ENCODE data around the gene EGFR. TPM values are rescaled to one million over a fixed set of nuclear protein-coding genes. Genes with fewer than 3 reads are reported as not detected.
A peak's percentile ranks its signal among the peaks of the same experiment; 100 is the strongest.

EGFR gene
- total and polyA plus RNA-seq, 11 donors, result 2.3 to 29.6 (median 7.0) TPM

DNA sequence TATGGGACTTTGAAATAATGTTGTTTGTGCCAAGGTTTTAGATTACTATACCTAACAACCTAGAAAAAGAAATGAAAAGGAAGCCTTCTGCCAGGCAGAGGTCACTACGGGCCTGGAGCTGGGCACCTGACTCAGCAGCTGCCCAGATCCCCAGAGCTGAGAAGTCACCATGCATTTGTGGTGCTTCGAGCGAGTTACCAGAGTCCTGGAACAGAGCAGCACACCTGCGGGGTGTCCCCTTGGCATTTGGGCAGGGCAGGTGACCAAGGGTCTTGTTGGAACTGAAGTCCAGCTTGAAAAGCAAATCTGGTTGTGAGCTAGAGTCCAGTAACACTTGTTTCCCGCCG lies 25.5 kb downstream of the EGFR start:
- Histone ChIP-seq H3K4me3 (no peak overlapping the region), H3K27ac (peak overlapping the region in 1 of 12 donors; percentile 72), H3K27me3 (no peaks in the 10 kb centered on the region), H3K9me3 (no peaks in the 10 kb centered on the region), H3K4me1 (peaks cover 0 to 15% (median 4%) of the 10 kb centered on the region in 12 donors), H3K36me3 (no peaks in the 10 kb centered on the region)
- intact Hi-C loops (cut with DNase I), result no loop called here
- no peak for TF ChIP-seq POLR2A (IDR thresholded peaks at IDR 0.05)
- TF ChIP-seq, protein P1, sequence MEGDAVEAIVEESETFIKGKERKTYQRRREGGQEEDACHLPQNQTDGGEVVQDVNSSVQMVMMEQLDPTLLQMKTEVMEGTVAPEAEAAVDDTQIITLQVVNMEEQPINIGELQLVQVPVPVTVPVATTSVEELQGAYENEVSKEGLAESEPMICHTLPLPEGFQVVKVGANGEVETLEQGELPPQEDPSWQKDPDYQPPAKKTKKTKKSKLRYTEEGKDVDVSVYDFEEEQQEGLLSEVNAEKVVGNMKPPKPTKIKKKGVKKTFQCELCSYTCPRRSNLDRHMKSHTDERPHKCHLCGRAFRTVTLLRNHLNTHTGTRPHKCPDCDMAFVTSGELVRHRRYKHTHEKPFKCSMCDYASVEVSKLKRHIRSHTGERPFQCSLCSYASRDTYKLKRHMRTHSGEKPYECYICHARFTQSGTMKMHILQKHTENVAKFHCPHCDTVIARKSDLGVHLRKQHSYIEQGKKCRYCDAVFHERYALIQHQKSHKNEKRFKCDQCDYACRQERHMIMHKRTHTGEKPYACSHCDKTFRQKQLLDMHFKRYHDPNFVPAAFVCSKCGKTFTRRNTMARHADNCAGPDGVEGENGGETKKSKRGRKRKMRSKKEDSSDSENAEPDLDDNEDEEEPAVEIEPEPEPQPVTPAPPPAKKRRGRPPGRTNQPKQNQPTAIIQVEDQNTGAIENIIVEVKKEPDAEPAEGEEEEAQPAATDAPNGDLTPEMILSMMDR (IDR thresholded peaks at IDR 0.05), result no peak
- ATAC-seq (no peak), DNase-seq (no peak)
- 81 to 97% (median 97%) methylated on average over 6 of the region's 6 CpGs for WGBS, 4 donors

- H3K36me3 ChIP-seq, result no peaks in the 10 kb centered on the region
- intact Hi-C loops (cut with DNase I), result no loop called here
- peak overlapping the region in 1 of 12 donors; percentile 72 for H3K27ac ChIP-seq
- TF ChIP-seq, protein P1 (IDR thresholded peaks at IDR 0.05), result no peak
- no peak for TF ChIP-seq POLR2A (IDR thresholded peaks at IDR 0.05)
- 57 to 77% (median 65%) methylated on average over 5 of the region's 5 CpGs for WGBS, 4 donors
- ATAC-seq (peak in 1 of 4 donors; percentile 45), DNase-seq (no peak)
- no peak overlapping the region for H3K4me3 ChIP-seq
- peaks cover 0 to 15% (median 4%) of the 10 kb centered on the region in 12 donors for H3K4me1 ChIP-seq
- no peaks in the 10 kb centered on the region for H3K27me3 ChIP-seq
- no peaks in the 10 kb centered on the region for H3K9me3 ChIP-seq
These were observed 26.0 kb downstream of the EGFR start for GRCh38 chr7:55044791-55045190.

GRCh38 chr7:55046582-55047342 lies 27.9 kb downstream of the EGFR start:
- H3K4me1 ChIP-seq, result peaks cover 0 to 18% (median 4%) of the 10 kb centered on the region in 12 donors

DNA sequence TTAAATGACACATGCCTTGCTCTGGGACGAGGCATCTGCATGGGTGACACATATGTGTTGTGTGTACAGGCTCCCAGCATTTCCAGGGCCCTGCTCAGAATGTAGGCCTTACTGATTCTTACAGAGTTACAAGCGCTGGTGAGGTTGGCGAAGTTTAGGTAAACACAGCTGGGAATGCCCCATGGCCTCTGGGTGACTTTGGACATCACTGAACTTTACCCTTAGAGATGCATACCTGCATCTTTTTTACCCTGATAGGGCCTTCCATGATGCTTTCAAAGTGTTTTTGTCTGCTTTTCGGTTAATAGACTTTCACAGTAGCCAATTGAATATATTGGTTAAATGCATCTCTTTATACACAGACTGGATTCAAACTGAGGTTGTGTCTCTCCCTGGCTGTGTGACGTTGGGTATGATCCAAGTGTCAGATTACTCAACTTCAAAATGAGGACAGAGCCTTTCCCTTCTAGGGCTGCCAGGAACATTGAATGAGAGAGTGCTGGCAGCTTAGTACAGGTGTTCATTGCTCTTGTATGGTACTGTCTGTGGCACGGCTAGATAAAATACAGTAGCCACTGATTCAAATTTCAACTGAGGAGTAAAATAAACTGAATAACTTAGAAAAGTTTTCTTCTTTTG lies 29.5 kb downstream of the EGFR start:
- no peak overlapping the region for H3K27ac ChIP-seq
- no peak for DNase-seq
- H3K9me3 ChIP-seq, result no peaks in the 10 kb centered on the region
- peaks cover 0 to 28% (median 10%) of the 10 kb centered on the region in 12 donors for H3K4me1 ChIP-seq
- H3K4me3 ChIP-seq, result no peak overlapping the region
- 74 to 81% (median 76%) methylated on average over 6 of the region's 6 CpGs for WGBS, 4 donors
- peak; percentile 52 to 65 (median 56) for ATAC-seq
- no peaks in the 10 kb centered on the region for H3K36me3 ChIP-seq
- intact Hi-C loops (cut with DNase I), result no loop called here
- no peaks in the 10 kb centered on the region for H3K27me3 ChIP-seq
- TF ChIP-seq, protein P1 (IDR thresholded peaks at IDR 0.05), result no peak
- no peak for TF ChIP-seq POLR2A (IDR thresholded peaks at IDR 0.05)

More at GRCh38 chr7:55046582-55047342, 27.9 kb downstream of the EGFR start:
- DNase-seq, result no peak
- intact Hi-C loops (cut with DNase I), result no loop called here
- TF ChIP-seq, protein P1 (IDR thresholded peaks at IDR 0.05), result no peak
- TF ChIP-seq POLR2A (IDR thresholded peaks at IDR 0.05), result no peak
- no peak for ATAC-seq
- no peaks in the 10 kb centered on the region for H3K36me3 ChIP-seq
- no peak overlapping the region for H3K4me3 ChIP-seq
- 94 to 96% (median 94%) methylated on average over 7 of the region's 7 CpGs for WGBS, 4 donors
- H3K9me3 ChIP-seq, result no peaks in the 10 kb centered on the region
- H3K27ac ChIP-seq, result no peak overlapping the region
- H3K27me3 ChIP-seq, result no peaks in the 10 kb centered on the region

All from heart left ventricle (tissue), 16 donors.